IPS DF 6.9 (cell line): ENCODE measurements around the gene ZNF654.
"Not testable (repeated sequence)": the region's sequence is repeated elsewhere in the genome, so short reads cannot be mapped to it uniquely, and the experiment has no call there.

ENCODE experiments used
- DNase-seq: peaks from one replicate; pipeline ENCODE4 v3.0.0-alpha.2; 2013; ENCODE audit warnings: low read depth, low spot score
- H3K27ac ChIP-seq: one replicate; pipeline ENCODE4 v1.5.1; 2013; ENCODE audit warnings: low read length, control low read depth
- H3K27me3 ChIP-seq: 2 replicates; pipeline ENCODE4 v1.6.1; 2013; ENCODE audit warnings: mild to moderate bottlenecking, low read length; ENCODE audit not compliant: control insufficient read depth, insufficient read depth
- H3K36me3 ChIP-seq: 2 replicates; pipeline ENCODE4 v1.6.1; 2013; ENCODE audit warnings: low read length; ENCODE audit not compliant: control insufficient read depth, insufficient read depth
- H3K4me1 ChIP-seq: 2 replicates; pipeline ENCODE4 v1.6.1; 2013; ENCODE audit warnings: low read length; ENCODE audit not compliant: control insufficient read depth, insufficient read depth
- H3K4me3 ChIP-seq: 2 replicates; pipeline ENCODE4 v1.5.1; 2013; ENCODE audit warnings: mild to moderate bottlenecking, low read length
- H3K9me3 ChIP-seq: 2 replicates; pipeline ENCODE4 v1.6.1; 2013; ENCODE audit warnings: low read length, inconsistent platforms; ENCODE audit not compliant: control insufficient read depth, insufficient read depth
- WGBS: extraction: QIAGEN DNeasy Blood & Tissue Kit; methylation state at CpG from one replicate; pipeline ENCODE4 v1.1.7; 2013; ENCODE audit warnings: mixed read lengths, missing lambda C conversion rate; ENCODE audit not compliant: insufficient read length, insufficient coverage; 5-methylcytosine and 5-hydroxymethylcytosine counted together

The ZNF654 gene

DNA sequence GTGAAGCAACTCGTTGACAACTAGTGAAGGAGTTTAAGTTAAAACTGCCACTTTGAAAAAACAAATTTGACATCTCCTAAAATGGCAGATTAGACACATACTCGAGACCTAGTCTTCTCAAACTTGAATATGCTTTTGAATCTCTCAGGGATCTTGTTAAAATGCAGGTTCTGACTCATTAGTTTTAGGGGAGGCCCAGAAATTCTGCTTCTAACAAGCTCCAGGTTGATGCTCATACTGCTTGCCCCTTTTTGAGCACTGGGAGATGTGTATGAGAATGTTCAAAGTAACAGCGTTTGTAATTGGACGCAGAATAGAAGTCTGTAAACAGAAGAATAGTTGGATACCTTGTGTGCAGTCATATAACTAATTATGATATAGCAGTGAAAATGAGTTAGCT lies 92.3 kb downstream of the ZNF654 start:
- DNase-seq = no peak
- 0 out of 2 replicates have a peak, but pooled peaks cover 1% of the 10 kb centered on the region for H3K4me1 ChIP-seq

DNA sequence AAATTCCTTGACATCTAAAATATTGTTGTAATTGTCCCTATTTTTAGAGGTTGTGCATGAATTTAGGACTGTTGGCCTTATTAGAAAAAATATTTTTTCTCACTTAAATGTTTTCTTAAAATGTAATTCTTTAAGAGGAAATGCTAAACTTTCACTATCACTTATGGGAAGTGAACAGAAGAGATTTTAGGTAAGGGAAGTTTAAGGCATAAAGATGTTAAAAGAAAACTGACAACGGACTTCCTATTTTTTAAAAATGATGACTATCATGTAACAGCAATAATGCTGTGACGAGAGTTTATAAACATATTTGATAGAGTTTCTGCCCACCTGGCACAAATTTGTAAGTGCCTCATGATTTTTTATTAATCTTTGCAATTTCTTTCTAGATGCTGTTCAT lies 93.8 kb downstream of the ZNF654 start:
- Histone ChIP-seq H3K27me3 (no peaks in the 10 kb centered on the region), H3K4me1 (no peaks in the 10 kb centered on the region), H3K36me3 (peaks cover 4% of the 10 kb centered on the region; the same call in 1 of the 2 replicates), H3K9me3 (no peaks in the 10 kb centered on the region), H3K4me3 (no peak overlapping the region), H3K27ac (no peak overlapping the region)
- DNase-seq = no peak
- no CpG with 5 or more reads among the region's 2 CpGs for WGBS

More for the DNA sequence above, 92.3 kb downstream of the ZNF654 start:
- Histone ChIP-seq H3K27me3 (no peaks in the 10 kb centered on the region), H3K36me3 (peaks cover 4% of the 10 kb centered on the region; the same call in 1 of the 2 replicates), H3K9me3 (no peaks in the 10 kb centered on the region), H3K27ac (no peak overlapping the region), H3K4me3 (no peak overlapping the region)
- WGBS = no CpG with 5 or more reads among the region's 4 CpGs

GRCh38 chr3:88166419-88166971 lies 107.4 kb downstream of the ZNF654 start:
- H3K27me3 ChIP-seq = no peaks in the 10 kb centered on the region
- no peak overlapping the region for H3K4me3 ChIP-seq
- H3K27ac ChIP-seq = no peak overlapping the region
- no peaks in the 10 kb centered on the region for H3K9me3 ChIP-seq
- DNase-seq = no peak
- no peaks in the 10 kb centered on the region for H3K36me3 ChIP-seq
- no peaks in the 10 kb centered on the region for H3K4me1 ChIP-seq
- no CpG with 5 or more reads among the region's 2 CpGs for WGBS

DNA sequence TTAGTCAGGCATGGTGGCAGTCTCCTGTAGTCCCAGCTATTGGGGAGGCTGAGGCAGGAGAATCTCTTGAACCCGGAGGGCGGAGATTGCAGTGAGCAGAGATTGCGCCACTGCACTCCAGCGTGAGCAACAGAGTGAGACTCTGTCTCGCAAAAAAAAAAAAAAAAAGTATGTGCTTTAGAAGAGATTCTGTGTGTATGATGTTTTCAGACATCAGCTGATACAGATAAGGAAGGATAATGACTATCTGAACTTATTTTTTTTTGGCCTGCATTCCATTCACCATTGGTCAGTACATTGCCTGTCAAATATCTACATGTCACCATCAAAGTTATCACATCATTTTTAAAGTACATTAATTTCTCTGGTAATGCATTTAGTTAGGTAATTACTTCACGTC lies 108.1 kb downstream of the ZNF654 start:
- no peaks in the 10 kb centered on the region for H3K27me3 ChIP-seq
- H3K36me3 ChIP-seq = no peaks in the 10 kb centered on the region
- no CpG with 5 or more reads among the region's 6 CpGs for WGBS
- H3K9me3 ChIP-seq = no peaks in the 10 kb centered on the region
- no peaks in the 10 kb centered on the region for H3K4me1 ChIP-seq
- DNase-seq = no peak
- no peak overlapping the region for H3K27ac ChIP-seq
- H3K4me3 ChIP-seq = no peak overlapping the region

DNA sequence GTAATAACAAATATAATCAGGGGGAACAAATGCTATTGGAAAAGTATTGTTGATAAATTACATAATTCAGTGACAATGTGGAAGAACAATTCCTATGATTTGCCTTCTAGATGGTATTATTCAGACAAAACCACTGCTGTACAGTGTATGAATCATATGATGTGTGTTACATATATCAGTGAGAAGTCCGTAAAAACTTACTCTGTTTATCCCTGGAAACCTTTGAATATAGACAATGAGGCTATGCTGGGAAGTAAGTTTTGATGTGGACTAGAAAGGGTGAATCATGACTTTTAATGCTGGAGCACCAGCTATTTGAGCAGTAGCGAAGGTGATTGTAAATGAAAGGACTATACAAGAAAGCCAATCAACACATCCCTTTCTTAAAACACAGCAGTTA lies 108.6 kb downstream of the ZNF654 start:
- Histone ChIP-seq H3K4me3 (no peak overlapping the region), H3K4me1 (no peaks in the 10 kb centered on the region)
- WGBS = no CpG with 5 or more reads among the region's 2 CpGs

DNA sequence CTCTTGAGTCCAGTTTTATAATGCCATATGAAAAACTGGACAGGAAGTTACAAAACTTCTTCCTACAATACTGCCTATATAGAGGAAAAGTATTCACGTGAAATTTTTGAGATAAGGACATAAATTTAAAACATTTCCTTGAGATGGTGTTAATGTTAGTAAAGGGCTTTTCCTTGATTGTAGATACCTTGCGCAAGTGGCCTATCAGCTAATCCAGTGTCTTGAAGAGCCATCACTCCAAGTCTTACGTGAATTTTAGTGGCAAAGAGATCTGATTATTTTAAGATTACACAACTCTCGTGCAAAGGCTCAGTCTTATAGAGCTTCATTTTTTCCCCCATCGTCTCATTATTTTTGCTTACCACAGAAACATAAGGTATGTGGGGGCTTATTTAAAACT lies 109.1 kb downstream of the ZNF654 start:
- WGBS = no CpG with 5 or more reads among the region's 5 CpGs
- DNase-seq = no peak
- H3K9me3 ChIP-seq = no peaks in the 10 kb centered on the region
- H3K4me3 ChIP-seq = no peak overlapping the region
- no peaks in the 10 kb centered on the region for H3K36me3 ChIP-seq
- H3K27me3 ChIP-seq = no peaks in the 10 kb centered on the region
- no peaks in the 10 kb centered on the region for H3K4me1 ChIP-seq
- no peak overlapping the region for H3K27ac ChIP-seq

More for the DNA sequence above, 108.6 kb downstream of the ZNF654 start:
- DNase-seq = no peak
- H3K27ac ChIP-seq = no peak overlapping the region
- H3K9me3 ChIP-seq = no peaks in the 10 kb centered on the region
- no peaks in the 10 kb centered on the region for H3K36me3 ChIP-seq
- H3K27me3 ChIP-seq = no peaks in the 10 kb centered on the region

DNA sequence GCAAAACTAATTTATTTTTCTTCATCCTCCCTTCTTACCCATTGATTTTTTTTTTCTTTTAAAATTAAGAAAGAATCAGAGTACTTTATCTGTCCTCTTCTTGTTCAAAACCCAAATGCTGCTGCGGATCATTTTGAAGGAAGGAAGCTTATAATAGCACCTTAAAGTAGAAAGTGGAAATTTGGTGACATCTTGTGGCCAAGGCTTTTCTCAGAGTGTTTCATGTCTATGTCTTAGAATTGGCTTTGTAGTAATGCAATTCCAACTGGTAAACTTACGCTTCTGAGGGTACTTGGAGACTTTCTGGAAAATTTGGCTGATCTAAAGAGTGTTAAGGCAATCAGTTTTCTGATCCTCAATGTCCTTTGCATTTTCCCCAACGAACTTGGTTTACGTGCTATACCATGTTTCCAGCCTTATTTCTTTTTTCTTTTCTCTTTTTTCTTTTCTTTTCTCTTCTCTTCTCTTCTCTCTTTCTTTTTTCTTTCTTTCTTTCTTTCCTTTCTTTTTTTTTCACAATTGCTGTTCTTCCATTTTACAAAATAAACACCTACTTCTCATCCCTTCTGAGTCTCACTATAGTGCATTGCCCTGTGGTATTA lies 121.4 kb downstream of the ZNF654 start:
- DNase-seq = peak; percentile 11
- Histone ChIP-seq H3K4me3 (no peak overlapping the region), H3K4me1 (no peaks in the 10 kb centered on the region), H3K27me3 (no peaks in the 10 kb centered on the region), H3K9me3 (no peaks in the 10 kb centered on the region), H3K27ac (no peak overlapping the region), H3K36me3 (no peaks in the 10 kb centered on the region)
- WGBS = no CpG with 5 or more reads among the region's 4 CpGs

DNA sequence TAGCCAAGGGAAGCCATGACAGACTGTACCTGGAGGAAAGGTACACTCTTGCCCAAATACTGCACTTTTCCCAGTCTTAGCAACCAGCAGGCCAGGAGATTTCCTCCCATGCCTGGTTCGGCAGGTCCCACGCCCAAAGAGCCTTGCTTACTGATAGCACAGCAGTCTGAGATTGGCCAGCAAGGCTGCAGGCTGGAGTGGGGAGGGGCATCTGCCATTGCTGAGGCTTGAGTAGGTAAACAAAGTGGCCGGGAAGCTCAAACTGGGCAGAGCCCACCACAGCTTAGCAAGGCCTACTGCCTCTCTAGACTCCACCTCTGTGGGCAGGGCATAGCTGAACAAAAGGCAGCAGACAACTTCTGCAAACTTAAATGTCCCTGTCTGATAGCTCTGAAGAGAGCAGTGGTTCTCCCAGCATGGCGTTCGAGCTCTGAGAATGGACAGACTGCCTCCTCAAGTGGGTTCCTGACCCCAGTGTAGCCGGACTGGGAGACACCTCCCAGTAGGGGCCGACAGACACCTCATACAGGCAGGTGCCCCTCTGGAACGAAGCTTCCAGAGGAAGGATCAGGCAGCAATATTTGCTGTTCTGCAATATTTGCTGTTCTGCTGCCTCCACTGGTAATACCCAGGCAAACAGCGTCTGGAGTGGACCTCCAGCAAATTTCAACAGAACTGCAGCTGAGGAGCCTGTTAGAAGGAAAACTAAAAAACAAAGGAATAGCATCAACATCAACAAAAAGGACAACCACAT lies 123.3 kb downstream of the ZNF654 start:
- not testable (repeated sequence) for H3K36me3 ChIP-seq
- WGBS = no CpG with 5 or more reads among the region's 9 CpGs

DNA sequence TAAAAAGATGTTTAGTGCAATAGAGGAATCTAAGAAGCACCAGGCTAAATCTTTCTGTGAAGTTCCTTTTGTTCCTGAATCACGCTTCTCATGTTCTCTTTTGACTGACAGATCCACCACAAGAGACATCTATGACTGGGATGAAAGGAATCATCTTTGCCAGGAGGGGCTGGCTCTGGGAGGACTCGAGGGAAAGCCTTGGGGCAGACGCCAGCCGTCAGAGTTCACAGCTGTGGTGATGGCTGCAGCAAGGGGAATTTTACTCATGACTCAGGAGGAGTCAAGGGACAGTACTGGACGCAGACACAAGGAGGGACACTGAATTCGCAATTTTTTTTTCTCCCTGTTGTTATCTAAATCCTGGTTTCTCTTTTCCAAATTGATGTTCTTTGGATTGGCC lies 129.4 kb downstream of the ZNF654 start:
- H3K27me3 ChIP-seq = no peaks in the 10 kb centered on the region
- no peaks in the 10 kb centered on the region for H3K9me3 ChIP-seq
- no peak for DNase-seq
- WGBS = no CpG with 5 or more reads among the region's 6 CpGs
- H3K4me1 ChIP-seq = 0 out of 2 replicates have a peak, but pooled peaks cover 1% of the 10 kb centered on the region
- H3K36me3 ChIP-seq = no peaks in the 10 kb centered on the region
- H3K27ac ChIP-seq = no peak overlapping the region
- H3K4me3 ChIP-seq = no peak overlapping the region

More for the DNA sequence above, 123.3 kb downstream of the ZNF654 start:
- not testable (repeated sequence) for H3K27me3 ChIP-seq, DNase-seq, H3K9me3 ChIP-seq, H3K27ac ChIP-seq, H3K4me3 ChIP-seq, H3K4me1 ChIP-seq

DNA sequence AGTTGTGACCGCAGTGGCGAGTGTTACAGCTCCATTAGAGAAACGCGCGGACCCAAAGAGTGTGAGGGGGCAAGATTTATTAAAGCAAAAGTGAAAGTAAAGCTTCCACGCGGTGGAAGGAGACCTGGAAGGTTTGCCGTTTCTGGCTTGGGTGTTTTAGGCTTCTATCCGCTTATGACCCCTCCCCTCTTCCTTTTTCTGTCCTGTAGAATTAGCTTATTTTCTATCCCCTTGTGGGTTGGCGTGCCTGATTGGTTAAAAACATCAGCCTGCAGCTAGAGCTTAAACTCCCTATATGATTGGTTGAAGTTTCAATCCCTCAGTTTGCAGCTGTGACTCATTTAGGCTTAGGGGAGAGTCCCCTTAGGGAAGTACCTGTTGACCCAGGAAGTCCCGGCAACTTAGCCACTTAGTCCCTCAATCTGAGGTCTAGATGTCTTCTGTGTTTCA lies 130.3 kb downstream of the ZNF654 start:
- Histone ChIP-seq H3K36me3 (no peaks in the 10 kb centered on the region), H3K4me3 (no peak overlapping the region), H3K27ac (no peak overlapping the region), H3K27me3 (no peaks in the 10 kb centered on the region), H3K4me1 (0 out of 2 replicates have a peak, but pooled peaks cover 1% of the 10 kb centered on the region), H3K9me3 (no peaks in the 10 kb centered on the region)
- WGBS = no CpG with 5 or more reads among the region's 11 CpGs
- no peak for DNase-seq
